HEK293T (cell line): ENCODE measurements around the gene RNF169.

ENCODE experiments used
- ARNT ChIP-seq: fragments of 450-650 bp; IDR thresholded peaks from 2 replicates; pipeline ENCODE4 v1.6.1; 2017; ENCODE audit warnings: mild to moderate bottlenecking
- BHLHE40 ChIP-seq: fragments of 450-650 bp; IDR thresholded peaks from 2 replicates; pipeline ENCODE4 v1.6.1; 2016; ENCODE audit warnings: mild to moderate bottlenecking, moderate library complexity, borderline replicate concordance
- CTBP1 ChIP-seq: fragments of 450-650 bp; IDR thresholded peaks from 2 replicates; pipeline ENCODE4 v1.6.1; 2016; ENCODE audit warnings: borderline replicate concordance
- ELF4 ChIP-seq: fragments of 450-650 bp; IDR thresholded peaks from 2 replicates; pipeline ENCODE4 v1.6.1; 2017; ENCODE audit warnings: antibody characterized with exemption
- FOXA1 ChIP-seq: fragments of 450-650 bp; IDR thresholded peaks from 2 replicates; pipeline ENCODE4 v1.6.1; 2016; ENCODE audit warnings: mild to moderate bottlenecking
- FOXM1 ChIP-seq: fragments of 450-650 bp; IDR thresholded peaks from 2 replicates; pipeline ENCODE4 v1.6.1; 2017; ENCODE audit warnings: mild to moderate bottlenecking, borderline replicate concordance
- HDGF ChIP-seq: fragments of 450-650 bp; IDR thresholded peaks from 2 replicates; pipeline ENCODE4 v1.6.1; 2017; ENCODE audit warnings: antibody characterized with exemption, borderline replicate concordance
- LEF1 ChIP-seq: fragments of 450-650 bp; IDR thresholded peaks from 2 replicates; pipeline ENCODE4 v1.6.1; 2017; ENCODE audit warnings: mild to moderate bottlenecking, borderline replicate concordance
- NFRKB ChIP-seq: fragments of 450-650 bp; IDR thresholded peaks from 2 replicates; pipeline ENCODE4 v1.6.1; 2016; ENCODE audit warnings: mild to moderate bottlenecking, moderate library complexity
- SP1 ChIP-seq: fragments of 450-650 bp; IDR thresholded peaks from 2 replicates; pipeline ENCODE4 v1.6.1; 2017
- SUZ12 ChIP-seq: fragments of 450-650 bp; IDR thresholded peaks from 2 replicates; pipeline ENCODE4 v1.6.1; 2016; ENCODE audit warnings: mild to moderate bottlenecking
- TARDBP ChIP-seq: fragments of 450-650 bp; IDR thresholded peaks from 2 replicates; pipeline ENCODE4 v1.6.1; 2016
- ZNF384 ChIP-seq: fragments of 450-650 bp; IDR thresholded peaks from 2 replicates; pipeline ENCODE4 v1.6.1; 2016
- TF ChIP-seq, protein P1 (sequence below): fragments of 450-650 bp; IDR thresholded peaks from 2 replicates; pipeline ENCODE4 v1.6.1; 2016

DNA sequence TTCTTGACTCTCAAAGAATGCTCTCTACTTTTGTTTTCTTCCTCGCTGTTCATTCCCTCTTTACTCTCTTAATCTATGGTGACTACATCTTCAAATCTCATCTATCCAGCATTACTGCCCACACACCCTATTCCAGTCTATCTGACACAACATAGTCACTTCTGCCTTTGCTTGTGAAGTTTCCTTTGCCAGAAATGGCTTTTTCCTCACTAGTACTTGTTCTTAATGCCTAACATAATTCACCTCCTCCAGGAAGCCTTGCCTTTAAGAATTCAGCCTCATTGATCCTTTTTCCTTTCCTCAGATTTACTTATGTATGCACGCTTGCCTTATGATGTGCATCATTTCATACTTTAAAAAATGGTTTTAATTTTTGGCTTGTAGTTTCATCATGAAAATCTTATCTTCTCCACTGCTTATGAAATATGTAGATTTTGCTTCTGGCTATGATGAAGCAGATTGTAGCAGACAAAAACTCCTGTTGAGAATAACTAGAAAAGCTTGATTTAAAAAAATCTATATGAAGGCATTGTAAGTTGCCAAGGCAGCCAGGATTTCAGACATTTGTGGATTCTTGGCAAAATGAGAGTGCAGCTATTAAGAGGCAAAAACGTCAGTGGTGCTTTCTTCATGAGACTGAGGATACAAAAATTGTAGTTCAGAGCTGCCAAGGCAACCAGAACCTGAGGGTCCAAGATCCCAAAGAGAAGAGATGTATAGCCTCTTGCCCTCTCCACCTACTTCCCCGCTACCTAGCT is 31.8 kb downstream of the RNF169 start:
- TF ChIP-seq HDGF (no peak), FOXM1 (no peak), TARDBP (no peak), SP1 (no peak), BHLHE40 (no peak), NFRKB (no peak), ZNF384 (no peak), FOXA1 (no peak), ARNT (no peak), ELF4 (no peak), CTBP1 (no peak), LEF1 (no peak), SUZ12 (no peak)
- TF ChIP-seq, protein P1, sequence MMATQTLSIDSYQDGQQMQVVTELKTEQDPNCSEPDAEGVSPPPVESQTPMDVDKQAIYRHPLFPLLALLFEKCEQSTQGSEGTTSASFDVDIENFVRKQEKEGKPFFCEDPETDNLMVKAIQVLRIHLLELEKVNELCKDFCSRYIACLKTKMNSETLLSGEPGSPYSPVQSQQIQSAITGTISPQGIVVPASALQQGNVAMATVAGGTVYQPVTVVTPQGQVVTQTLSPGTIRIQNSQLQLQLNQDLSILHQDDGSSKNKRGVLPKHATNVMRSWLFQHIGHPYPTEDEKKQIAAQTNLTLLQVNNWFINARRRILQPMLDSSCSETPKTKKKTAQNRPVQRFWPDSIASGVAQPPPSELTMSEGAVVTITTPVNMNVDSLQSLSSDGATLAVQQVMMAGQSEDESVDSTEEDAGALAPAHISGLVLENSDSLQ: no peak
